Osteoblast (primary cell): ENCODE results near the gene SOX30. TPM values are rescaled to one million over a fixed set of nuclear protein-coding genes. Genes with fewer than 3 reads are reported as not detected.

ENCODE experiments used
- DNase-seq: peaks from one replicate; pipeline ENCODE4 v3.0.0; 2011; ENCODE audit warnings: low spot score, mixed read lengths; ENCODE audit not compliant: insufficient read length; ENCODE audit errors: missing footprints
- H2AFZ ChIP-seq: 2 replicates; pipeline ENCODE4 v1.6.0; 2011; ENCODE audit warnings: mild to moderate bottlenecking, low read length
- H3K27ac ChIP-seq: 2 replicates; pipeline ENCODE4 v1.5.1; 2011; ENCODE audit warnings: mild to moderate bottlenecking, low read depth, low read length, moderate library complexity
- H3K27me3 ChIP-seq: 2 replicates; pipeline ENCODE4 v1.6.0; 2012; ENCODE audit warnings: mild to moderate bottlenecking, control low read depth, inconsistent platforms, low read length, moderate library complexity; ENCODE audit not compliant: insufficient read depth
- H3K36me3 ChIP-seq: 2 replicates; pipeline ENCODE4 v1.5.1; 2011; ENCODE audit warnings: mild to moderate bottlenecking, low read length, control low read depth, moderate library complexity; ENCODE audit not compliant: insufficient read depth
- H3K4me1 ChIP-seq: 2 replicates; pipeline ENCODE4 v1.5.1; 2011; ENCODE audit warnings: mild to moderate bottlenecking, low read length, control low read depth, moderate library complexity; ENCODE audit not compliant: insufficient read depth
- H3K4me2 ChIP-seq: 2 replicates; pipeline ENCODE4 v1.6.0; 2011; ENCODE audit warnings: mild to moderate bottlenecking, low read length; ENCODE audit not compliant: insufficient read depth
- H3K4me3 ChIP-seq: fragments of 200-600 bp; sonication (generic); 3 replicates; pipeline ENCODE4 v1.5.1; 2012; ENCODE audit warnings: mild to moderate bottlenecking, low read length, inconsistent platforms; ENCODE audit not compliant: insufficient read depth
- H3K79me2 ChIP-seq: 2 replicates; pipeline ENCODE4 v1.6.0; 2012; ENCODE audit warnings: mild to moderate bottlenecking, low read length, control low read depth, inconsistent platforms; ENCODE audit not compliant: insufficient read depth
- H3K9me3 ChIP-seq: 2 replicates; pipeline ENCODE4 v1.5.1; 2011; ENCODE audit warnings: low read depth, low read length, control low read depth
- H4K20me1 ChIP-seq: 2 replicates; pipeline ENCODE4 v1.6.0; 2012; ENCODE audit warnings: mild to moderate bottlenecking, low read length, control low read depth; ENCODE audit not compliant: insufficient read depth
- CTCF ChIP-seq: IDR thresholded peaks from 2 replicates; pipeline ENCODE4 v1.5.1; 2011; ENCODE audit warnings: mild to moderate bottlenecking, low read depth, low read length, moderate library complexity; ENCODE audit errors: extremely low read depth
- small RNA-seq: library from RNA; depleted of rRNA; stranded (forward); fragments of <200 nt; gene quantifications from one replicate; pipeline ENCODE3, GENCODE V24; 2012
- total RNA-seq: library from RNA; depleted of rRNA; stranded (reverse); fragments of >200 nt; gene quantifications from 2 replicates; pipeline ENCODE4 v1.2.3, GENCODE V29; 2012

SOX30 gene
- total RNA-seq, 1 donor = under 0.01 TPM

- Histone ChIP-seq H3K27ac (no peak overlapping the region), H3K79me2 (peaks cover 25% of the 10 kb centered on the region), H3K27me3 (no peaks in the 10 kb centered on the region), H3K4me1 (peaks cover 14% of the 10 kb centered on the region), H3K9me3 (no peaks in the 10 kb centered on the region), H3K4me3 (no peak overlapping the region), H3K36me3 (no peaks in the 10 kb centered on the region), H2AFZ (no peak overlapping the region), H3K4me2 (no peak overlapping the region), H4K20me1 (peaks cover 3% of the 10 kb centered on the region)
- DNase-seq = no peak
- TF ChIP-seq CTCF = no peak
Measured at GRCh38 chr5:157576678-157577077, 75.6 kb downstream of the SOX30 start.

Small RNAs within 50 kb of the gene (small RNA-seq; reads per million reads assigned to genes)
- not detected for gene RNU6-390P

Other genes with a start within 250 kb of the SOX30 start
- gene NIPAL4, start 192.2 kb downstream of the SOX30 start, total RNA-seq = 0.36 TPM in 1 of 2 replicates, not detected in the other
- 12.1 and 14.5 TPM in 2 replicates for gene ADAM19, start 76.7 kb downstream of the SOX30 start, total RNA-seq
- gene C5orf52, start 19.1 kb upstream of the SOX30 start, total RNA-seq = not detected in 2 replicates
- gene THG1L, start 79.0 kb upstream of the SOX30 start, total RNA-seq = 27.9 and 30.6 TPM in 2 replicates
- 4.4 and 4.7 TPM in 2 replicates for gene LSM11, start 91.3 kb upstream of the SOX30 start, total RNA-seq
- gene CLINT1, start 206.7 kb upstream of the SOX30 start, total RNA-seq = 85.4 and 85.5 TPM in 2 replicates